PC-9 (cell line): Measurements from ENCODE around the gene RBM15B. TPM values are rescaled to one million over a fixed set of nuclear protein-coding genes. Genes with fewer than 3 reads are reported as not detected.

Experiments used
- BruUV-seq: library from RNA; stranded (reverse); fragments of 400-500 nt; replicated peaks from 2 replicates; lab custom pipeline; 2021; lab: Mats Ljungman, UMichigan
- CTCF ChIA-PET: fragments of 300-600 bp; sonication (Branson Sonifier 250); formaldehyde crosslinking; loops from one replicate; lab custom pipeline; 2022; ENCODE audit warnings: antibody characterized with exemption; lab: Charles Lee
- POLR2A ChIA-PET: fragments of 300-600 bp; sonication (Branson Sonifier 250); formaldehyde crosslinking; loops from one replicate; lab custom pipeline; 2022; ENCODE audit warnings: antibody characterized with exemption; ENCODE audit not compliant: unreplicated experiment; lab: Charles Lee
- DNase-seq, 2 experiments: peaks; one replicate each; pipeline versions ENCODE4 v3.0.0 to v3.0.0-alpha.2; 2015 to 2022; ENCODE audit warnings: mixed read lengths in 1 of 2
- H2AFZ ChIP-seq: fragments of 200-600 bp; sonication (generic); 2 replicates; pipeline ENCODE4 v1.8.1; 2017; ENCODE audit warnings: antibody characterized with exemption
- H3F3A ChIP-seq: fragments of 200-600 bp; sonication (generic); 2 replicates; pipeline ENCODE4 v1.8.1; 2017; ENCODE audit warnings: antibody characterized with exemption, mild to moderate bottlenecking, low read depth; ENCODE audit not compliant: insufficient read depth
- H3K27ac ChIP-seq: fragments of 200-600 bp; sonication (generic); 2 replicates; pipeline ENCODE4 v1.6.1; 2016; ENCODE audit warnings: mixed run types
- H3K27me3 ChIP-seq: fragments of 200-600 bp; sonication (generic); 2 replicates; pipeline ENCODE4 v1.6.1; 2016; ENCODE audit warnings: low read depth, mixed run types; ENCODE audit not compliant: insufficient read depth
- H3K36me3 ChIP-seq: fragments of 200-600 bp; sonication (generic); 2 replicates; pipeline ENCODE4 v1.6.1; 2016; ENCODE audit warnings: low read depth, mixed run types
- H3K4me1 ChIP-seq: fragments of 200-600 bp; sonication (generic); replicated peaks from 2 replicates; pipeline ENCODE4 v1.6.1; 2016; ENCODE audit warnings: mixed run types; ENCODE audit not compliant: insufficient read depth
- H3K4me2 ChIP-seq: fragments of 200-600 bp; sonication (generic); 2 replicates; pipeline ENCODE4 v1.6.1; 2017; ENCODE audit warnings: mixed run types
- H3K4me3 ChIP-seq: fragments of 200-600 bp; sonication (generic); 2 replicates; pipeline ENCODE4 v1.6.1; 2016; ENCODE audit warnings: mixed run types
- H3K79me2 ChIP-seq: fragments of 200-600 bp; sonication (generic); 2 replicates; pipeline ENCODE4 v1.6.1; 2017; ENCODE audit warnings: low read depth, mixed run types
- H3K9me2 ChIP-seq: fragments of 200-600 bp; sonication (generic); 2 replicates; pipeline ENCODE4 v1.8.1; 2017; ENCODE audit warnings: mild to moderate bottlenecking; ENCODE audit not compliant: insufficient read depth
- H3K9me3 ChIP-seq: fragments of 200-600 bp; sonication (generic); 2 replicates; pipeline ENCODE4 v1.8.1; 2016; ENCODE audit warnings: low read depth; ENCODE audit not compliant: insufficient read depth
- H4K20me1 ChIP-seq: fragments of 200-600 bp; sonication (generic); 2 replicates; pipeline ENCODE4 v1.8.1; 2017; ENCODE audit not compliant: insufficient read depth
- CTCF ChIP-seq: fragments of 200-600 bp; sonication (generic); conservative IDR thresholded peaks from 2 replicates; pipeline ENCODE4 v1.6.1; 2017; ENCODE audit warnings: mixed run types, antibody characterized with exemption, mild to moderate bottlenecking, moderate library complexity
- EZH2 ChIP-seq: fragments of 200-600 bp; sonication (generic); IDR thresholded peaks from 2 replicates; pipeline ENCODE4 v1.8.0; 2017; ENCODE audit warnings: antibody characterized with exemption, low read depth
- intact Hi-C: fragments of 100-400 bp; cut with micrococcal nuclease; formaldehyde crosslinking; loops from one replicate; pipeline ENCODE4 v1.10.0; 2022; ENCODE audit not compliant: unreplicated experiment
- total RNA-seq: library from RNA; stranded (reverse); gene quantifications from 2 replicates; pipeline ENCODE4 v1.2.3, GENCODE V29; 2021

Gene RBM15B
- total RNA-seq, 1 experiment from 2014 or later: 29.4 TPM

DNA sequence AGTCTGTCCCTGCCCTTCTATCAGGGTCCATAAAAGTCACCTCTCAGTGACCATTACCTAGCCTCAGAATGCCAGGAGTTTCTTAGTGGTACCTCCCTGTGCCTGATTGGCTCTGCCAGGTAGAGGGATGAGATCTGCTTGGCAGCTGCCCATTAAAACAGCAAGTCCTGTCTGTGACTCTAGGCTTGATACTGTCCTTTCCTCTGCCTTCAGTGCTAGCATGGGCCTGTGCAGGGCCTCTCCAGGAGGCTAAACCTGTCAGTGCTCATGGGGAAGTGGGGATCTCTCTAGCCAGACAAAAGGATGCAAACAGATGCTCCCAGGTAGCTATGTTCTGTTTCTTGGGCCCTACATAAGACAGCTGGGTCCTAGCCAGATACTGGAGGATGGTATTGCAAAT, 15.9 kb upstream of the RBM15B start:
- H3F3A ChIP-seq: no peaks in the 10 kb centered on the region
- no peaks in the 10 kb centered on the region for H4K20me1 ChIP-seq
- no peak for TF ChIP-seq EZH2
- intact Hi-C loops: no loop called here
- H3K4me1 ChIP-seq: no peaks in the 10 kb centered on the region
- no peak overlapping the region for H2AFZ ChIP-seq
- peak in 1 of 2 experiments; percentile 26 for DNase-seq
- no peaks in the 10 kb centered on the region for H3K9me3 ChIP-seq
- H3K4me3 ChIP-seq: no peak overlapping the region
- no peak overlapping the region for H3K4me2 ChIP-seq
- no peaks in the 10 kb centered on the region for H3K36me3 ChIP-seq
- no TSS peak for BruUV-seq
- H3K27ac ChIP-seq: no peak overlapping the region
- no peaks in the 10 kb centered on the region for H3K79me2 ChIP-seq
- H3K27me3 ChIP-seq: no peaks in the 10 kb centered on the region
- CTCF ChIA-PET: no interaction called here
- POLR2A ChIA-PET: interaction anchor here (0.6 kb wide), 1 partner anchor 140 kb away, joined by 5 read pairs; no protein-coding TSS in a partner anchor
- no peaks in the 10 kb centered on the region for H3K9me2 ChIP-seq

DNA sequence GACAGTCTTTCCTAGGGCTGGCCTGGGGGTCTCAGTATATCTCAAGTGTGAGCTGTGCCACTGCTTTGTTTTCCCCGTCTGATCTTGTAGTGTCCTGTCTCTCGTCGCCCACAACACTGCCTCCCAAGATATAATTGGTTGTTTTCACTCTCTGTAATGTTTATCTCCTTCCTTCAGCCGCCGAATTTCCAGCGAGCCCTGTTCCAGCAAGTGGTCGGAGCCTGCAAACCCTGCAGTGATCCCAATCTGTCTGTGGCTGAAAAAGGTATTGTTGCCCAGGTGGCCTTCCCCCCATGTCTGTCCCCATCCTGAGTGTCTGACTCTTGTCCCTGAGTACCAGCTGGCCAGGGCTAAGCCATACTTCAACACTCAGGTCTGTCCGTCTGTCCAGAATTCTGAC, 15.5 kb upstream of the RBM15B start:
- Histone ChIP-seq H3K9me2 (no peaks in the 10 kb centered on the region), H3K79me2 (no peaks in the 10 kb centered on the region), H2AFZ (no peak overlapping the region), H3K4me2 (no peak overlapping the region), H3K4me3 (no peak overlapping the region), H3K4me1 (no peaks in the 10 kb centered on the region), H3K27me3 (no peaks in the 10 kb centered on the region), H4K20me1 (no peaks in the 10 kb centered on the region), H3F3A (no peaks in the 10 kb centered on the region), H3K27ac (no peak overlapping the region), H3K36me3 (no peaks in the 10 kb centered on the region), H3K9me3 (no peaks in the 10 kb centered on the region)
- intact Hi-C loops: no loop called here
- ChIA-PET POLR2A (interaction anchor here (0.6 kb wide), 1 partner anchor 715 kb away, joined by 4 read pairs; no protein-coding TSS in a partner anchor), CTCF (no interaction called here)
- no TSS peak for BruUV-seq
- peak in 1 of 2 experiments; percentile 18 for DNase-seq
- TF ChIP-seq EZH2 (no peak), CTCF (no peak)

GRCh38 chr3:51378065-51378464, 13.0 kb upstream of the RBM15B start:
- POLR2A ChIA-PET: no interaction called here
- TF ChIP-seq CTCF: no peak
- no peak for TF ChIP-seq EZH2
- no peaks in the 10 kb centered on the region for H4K20me1 ChIP-seq
- no peak overlapping the region for H2AFZ ChIP-seq
- peak in 1 of 2 experiments; percentile 20 for DNase-seq
- H3K9me3 ChIP-seq: no peaks in the 10 kb centered on the region
- BruUV-seq: no TSS peak
- H3K4me1 ChIP-seq: no peaks in the 10 kb centered on the region
- no peaks in the 10 kb centered on the region for H3F3A ChIP-seq
- no peaks in the 10 kb centered on the region for H3K9me2 ChIP-seq
- intact Hi-C loops: no loop called here
- no peaks in the 10 kb centered on the region for H3K36me3 ChIP-seq
- H3K27me3 ChIP-seq: no peaks in the 10 kb centered on the region
- H3K27ac ChIP-seq: no peak overlapping the region
- H3K4me3 ChIP-seq: no peak overlapping the region
- no peak overlapping the region for H3K4me2 ChIP-seq
- no peaks in the 10 kb centered on the region for H3K79me2 ChIP-seq
- CTCF ChIA-PET: no interaction called here

GRCh38 chr3:51378726-51379125, 12.4 kb upstream of the RBM15B start:
- no peaks in the 10 kb centered on the region for H3K9me2 ChIP-seq
- peaks cover 4% of the 10 kb centered on the region for H3K79me2 ChIP-seq
- H3K36me3 ChIP-seq: no peaks in the 10 kb centered on the region
- no peaks in the 10 kb centered on the region for H3K9me3 ChIP-seq
- no TSS peak for BruUV-seq
- no peaks in the 10 kb centered on the region for H3K27me3 ChIP-seq
- 0 out of 2 replicates have a peak, but pooled peaks cover 4% of the 10 kb centered on the region for H3K4me1 ChIP-seq
- intact Hi-C loops: no loop called here
- no peak for TF ChIP-seq EZH2
- TF ChIP-seq CTCF: no peak
- CTCF ChIA-PET: interaction anchor here (0.5 kb wide), 1 partner anchor 703 kb away, joined by 3 read pairs; no protein-coding TSS in a partner anchor
- H3F3A ChIP-seq: no peaks in the 10 kb centered on the region
- H3K4me2 ChIP-seq: no peak overlapping the region
- H2AFZ ChIP-seq: no peak overlapping the region
- no peak overlapping the region for H3K4me3 ChIP-seq
- H3K27ac ChIP-seq: no peak overlapping the region
- H4K20me1 ChIP-seq: no peaks in the 10 kb centered on the region
- POLR2A ChIA-PET: no interaction called here
- no peak for DNase-seq
